Breast epithelium (tissue), 3 donors: Measurements from ENCODE around the gene ECSIT.

ENCODE experiments used
- POLR2A ChIP-seq: fragments of 450-650 bp; IDR thresholded peaks from one replicate; pipeline ENCODE4 v1.6.1; 2016; ENCODE audit warnings: antibody characterized with exemption, mild to moderate bottlenecking, moderate library complexity
- POLR2AphosphoS5 ChIP-seq, 3 donors: sonication (generic); formaldehyde crosslinking; IDR thresholded peaks; one replicate each; pipeline ENCODE4 v1.6.1; 2017; ENCODE audit warnings: antibody characterized with exemption in 3 of 3
- TF ChIP-seq, protein P1 (sequence below), 3 donors: fragments of 450-650 bp; IDR thresholded peaks; one replicate each; pipeline ENCODE4 v1.5.1; 2016 to 2017; ENCODE audit warnings: antibody characterized with exemption in 3 of 3, mild to moderate bottlenecking in 3 of 3, moderate library complexity in 3 of 3

DNA sequence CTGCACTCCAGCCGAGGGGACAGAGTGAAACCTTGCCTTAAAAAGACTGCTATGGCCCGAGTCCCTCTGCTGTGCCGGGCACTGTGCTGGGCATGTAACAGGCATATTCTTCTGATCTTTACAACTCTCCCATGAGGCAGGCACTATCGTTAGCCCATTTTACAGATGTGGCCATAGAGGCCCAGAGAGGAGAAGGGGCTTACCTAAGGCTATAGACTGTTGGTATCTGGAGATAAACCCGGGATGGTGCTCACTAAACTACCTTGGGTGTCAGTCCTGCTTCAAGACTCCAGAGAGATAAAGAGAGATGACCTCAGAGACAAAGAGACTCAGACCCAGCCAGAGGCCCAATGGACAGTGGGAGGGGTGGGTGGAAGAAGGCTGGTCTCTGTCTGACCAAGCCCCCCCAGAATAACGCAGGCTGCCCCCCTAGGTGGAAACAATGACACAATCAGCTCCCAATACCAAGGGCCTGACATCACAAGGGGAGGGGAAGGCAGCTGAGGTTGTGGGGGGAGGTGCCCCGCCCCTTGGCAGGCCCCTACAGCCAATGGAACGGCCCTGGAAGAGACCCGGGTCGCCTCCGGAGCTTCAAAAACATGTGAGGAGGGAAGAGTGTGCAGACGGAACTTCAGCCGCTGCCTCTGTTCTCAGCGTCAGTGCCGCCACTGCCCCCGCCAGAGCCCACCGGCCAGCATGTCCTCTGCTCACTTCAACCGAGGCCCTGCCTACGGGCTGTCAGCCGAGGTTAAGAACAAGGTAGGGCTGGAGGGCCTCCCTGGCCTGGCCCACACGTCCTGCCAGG lies 9.5 kb upstream of the ECSIT start, which contains the start of gene CNN1:
- TF ChIP-seq, protein P1, sequence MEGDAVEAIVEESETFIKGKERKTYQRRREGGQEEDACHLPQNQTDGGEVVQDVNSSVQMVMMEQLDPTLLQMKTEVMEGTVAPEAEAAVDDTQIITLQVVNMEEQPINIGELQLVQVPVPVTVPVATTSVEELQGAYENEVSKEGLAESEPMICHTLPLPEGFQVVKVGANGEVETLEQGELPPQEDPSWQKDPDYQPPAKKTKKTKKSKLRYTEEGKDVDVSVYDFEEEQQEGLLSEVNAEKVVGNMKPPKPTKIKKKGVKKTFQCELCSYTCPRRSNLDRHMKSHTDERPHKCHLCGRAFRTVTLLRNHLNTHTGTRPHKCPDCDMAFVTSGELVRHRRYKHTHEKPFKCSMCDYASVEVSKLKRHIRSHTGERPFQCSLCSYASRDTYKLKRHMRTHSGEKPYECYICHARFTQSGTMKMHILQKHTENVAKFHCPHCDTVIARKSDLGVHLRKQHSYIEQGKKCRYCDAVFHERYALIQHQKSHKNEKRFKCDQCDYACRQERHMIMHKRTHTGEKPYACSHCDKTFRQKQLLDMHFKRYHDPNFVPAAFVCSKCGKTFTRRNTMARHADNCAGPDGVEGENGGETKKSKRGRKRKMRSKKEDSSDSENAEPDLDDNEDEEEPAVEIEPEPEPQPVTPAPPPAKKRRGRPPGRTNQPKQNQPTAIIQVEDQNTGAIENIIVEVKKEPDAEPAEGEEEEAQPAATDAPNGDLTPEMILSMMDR (IDR thresholded peaks at IDR 0.05), result no peak
- TF ChIP-seq POLR2A (peak; percentile 34), POLR2AphosphoS5 (IDR thresholded peaks at IDR 0.05) (peak; percentile 41 to 88 (median 60))
